ES-I3 (cell line): ENCODE measurements around the gene FFAR4.

ENCODE experiments used
- H3K36me3 ChIP-seq: 2 replicates; pipeline ENCODE4 v1.6.1; 2013; ENCODE audit warnings: mild to moderate bottlenecking, low read length, control low read depth, moderate library complexity; ENCODE audit not compliant: insufficient read depth
- H3K4me1 ChIP-seq: 2 replicates; pipeline ENCODE4 v1.6.1; 2013; ENCODE audit warnings: mild to moderate bottlenecking, control low read depth, low read length; ENCODE audit not compliant: insufficient read depth
- H3K9ac ChIP-seq: 2 replicates; pipeline ENCODE4 v1.6.1; 2013; ENCODE audit warnings: low read depth, mild to moderate bottlenecking, low read length, moderate library complexity
- H3K9me3 ChIP-seq: 2 replicates; pipeline ENCODE4 v1.6.1; 2013; ENCODE audit warnings: mild to moderate bottlenecking, low read length, moderate library complexity; ENCODE audit not compliant: control insufficient read depth, insufficient read depth

The FFAR4 gene

DNA sequence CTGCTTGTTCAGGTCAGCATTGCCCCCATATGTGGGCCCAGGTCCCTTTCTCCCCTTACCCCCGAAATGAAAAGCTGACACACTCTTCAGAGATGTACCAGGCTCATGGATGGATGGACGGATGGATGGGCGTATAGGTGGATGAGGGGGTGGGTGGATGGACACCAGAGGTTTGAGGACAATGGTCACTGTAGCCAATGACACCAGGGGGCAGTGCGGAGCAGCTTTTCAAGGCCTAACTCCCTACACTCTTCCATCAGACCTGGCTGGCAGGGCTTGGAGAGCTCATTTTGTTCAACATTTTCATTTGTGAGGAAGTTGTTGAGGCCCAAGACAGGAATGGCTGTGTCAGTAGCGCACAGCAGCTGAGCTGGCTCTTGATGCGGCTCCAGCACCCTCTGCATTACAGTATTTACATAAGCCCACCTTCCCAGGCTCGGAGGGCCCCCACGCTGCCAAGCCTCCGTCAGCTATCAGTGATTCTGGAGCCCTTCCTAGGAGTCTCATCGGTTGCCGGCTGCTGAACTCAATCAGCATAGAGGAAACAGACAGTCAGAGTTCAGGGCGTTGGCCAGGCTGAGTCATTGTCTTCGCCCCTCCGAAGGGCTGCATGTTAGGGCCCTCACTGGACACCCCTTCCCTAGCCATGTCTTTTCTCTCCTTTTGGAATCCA lies 11.6 kb upstream of the FFAR4 start:
- Histone ChIP-seq H3K36me3 (no peaks in the 10 kb centered on the region), H3K9ac (no peak overlapping the region; the same call in 1 of the 2 replicates)

DNA sequence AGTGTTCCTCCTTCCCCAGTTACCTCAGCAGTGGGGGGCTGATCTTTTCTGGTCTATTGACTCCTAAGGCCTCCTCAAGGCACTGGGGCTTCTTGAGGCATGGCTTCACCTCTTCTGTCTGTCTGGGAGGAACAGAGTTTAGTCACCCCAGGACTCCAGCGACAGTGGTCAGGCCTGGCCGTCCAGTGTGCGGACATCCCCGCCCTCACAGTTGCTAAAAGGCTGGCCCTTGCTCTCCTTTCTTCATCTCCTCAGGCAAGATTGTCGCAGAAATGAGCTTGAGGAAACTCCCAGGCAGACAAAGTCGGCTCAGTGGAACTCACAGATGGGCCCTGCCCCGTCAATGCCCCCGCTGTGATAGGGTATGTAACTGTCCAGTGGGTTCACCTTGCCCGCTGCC lies 7.0 kb upstream of the FFAR4 start:
- Histone ChIP-seq H3K36me3 (no peaks in the 10 kb centered on the region), H3K4me1 (no peaks in the 10 kb centered on the region), H3K9ac (no peak overlapping the region), H3K9me3 (no peaks in the 10 kb centered on the region)

More for the DNA sequence above, 11.6 kb upstream of the FFAR4 start:
- H3K9me3 ChIP-seq: no peaks in the 10 kb centered on the region
- no peaks in the 10 kb centered on the region for H3K4me1 ChIP-seq

DNA sequence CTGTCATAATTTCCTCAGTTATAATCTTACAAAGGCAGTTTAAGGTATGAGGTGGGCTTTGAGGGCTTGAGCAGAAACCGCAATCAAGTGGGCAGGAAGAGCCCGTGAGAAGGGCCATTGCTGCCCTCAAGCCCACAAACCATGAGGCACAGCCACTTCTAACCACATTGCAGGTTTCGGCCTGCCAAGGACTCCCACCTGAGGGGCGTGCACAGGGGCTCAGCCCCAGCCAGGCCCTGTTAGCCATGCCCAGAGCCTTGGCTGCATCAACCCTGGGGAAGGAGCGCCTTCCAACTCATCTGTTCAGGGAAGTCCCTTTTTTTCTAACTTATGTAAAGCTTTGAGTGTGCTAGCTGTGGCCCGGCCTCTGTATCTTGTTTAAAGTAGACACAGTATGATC lies 5.9 kb upstream of the FFAR4 start:
- H3K4me1 ChIP-seq: no peaks in the 10 kb centered on the region
- no peaks in the 10 kb centered on the region for H3K9me3 ChIP-seq
- no peaks in the 10 kb centered on the region for H3K36me3 ChIP-seq
- no peak overlapping the region for H3K9ac ChIP-seq

DNA sequence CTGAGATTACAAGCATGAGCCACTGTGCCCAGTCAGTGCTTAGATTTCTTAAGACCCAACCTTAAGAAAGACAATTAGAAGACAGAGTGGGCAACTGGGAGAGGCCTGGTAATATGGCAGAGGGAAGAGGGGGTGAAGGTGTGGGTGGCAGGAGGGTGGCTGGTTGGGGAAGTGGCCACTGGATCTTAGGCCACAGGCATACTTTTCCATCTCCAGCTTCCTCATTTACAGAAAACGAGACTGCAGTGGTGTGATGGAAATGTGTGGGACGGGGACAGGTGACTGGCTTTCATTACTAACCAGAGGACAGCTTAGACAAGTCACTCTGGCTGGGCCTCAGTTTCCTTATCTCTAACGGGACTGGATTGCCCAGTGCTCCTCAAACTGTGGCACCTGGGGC lies 1.0 kb upstream of the FFAR4 start:
- Histone ChIP-seq H3K36me3 (no peaks in the 10 kb centered on the region), H3K4me1 (no peaks in the 10 kb centered on the region), H3K9me3 (no peaks in the 10 kb centered on the region), H3K9ac (no peak overlapping the region)

DNA sequence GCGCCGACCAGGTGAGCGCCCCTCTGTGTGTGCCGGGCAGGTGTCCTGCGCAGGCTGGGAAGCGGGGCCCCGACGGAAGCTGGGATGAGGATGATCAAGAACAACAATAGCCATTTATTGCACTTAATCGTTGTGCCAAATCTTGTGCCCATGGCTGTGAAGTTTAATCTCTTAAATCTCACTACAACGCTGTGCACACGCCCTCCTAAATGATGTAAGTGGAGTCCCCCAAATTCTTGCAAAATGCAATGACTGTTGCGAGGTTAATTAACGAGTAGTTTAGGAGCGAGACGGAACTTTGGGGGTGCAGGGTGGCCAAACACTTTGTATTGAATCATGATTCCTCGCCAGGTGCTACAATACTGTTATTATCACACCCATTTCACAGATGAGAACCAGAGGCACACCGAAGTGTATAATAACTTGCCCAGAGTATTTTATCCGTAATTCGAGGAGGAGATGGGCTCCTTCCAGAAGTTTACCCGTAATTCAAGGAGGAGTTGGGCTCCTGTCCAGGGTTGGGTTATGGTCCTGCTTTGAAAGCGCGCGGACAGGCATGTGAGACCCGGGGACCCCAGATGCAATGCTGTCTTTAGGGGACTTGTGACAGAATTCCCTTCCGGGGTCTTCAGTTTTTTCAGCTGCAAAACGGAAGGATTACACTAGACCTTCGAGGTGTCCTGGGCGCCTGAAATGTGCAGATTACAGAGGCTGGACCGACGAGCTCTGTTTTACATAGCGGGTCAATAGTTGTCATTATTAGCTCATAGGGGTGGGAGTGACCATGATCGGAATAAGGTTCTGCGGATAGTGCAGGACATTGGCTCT lies 1.0 kb downstream of the FFAR4 start:
- Histone ChIP-seq H3K4me1 (no peaks in the 10 kb centered on the region), H3K9ac (peak overlapping the region; percentile 39; the same call in 1 of the 2 replicates), H3K36me3 (no peaks in the 10 kb centered on the region), H3K9me3 (no peaks in the 10 kb centered on the region)

DNA sequence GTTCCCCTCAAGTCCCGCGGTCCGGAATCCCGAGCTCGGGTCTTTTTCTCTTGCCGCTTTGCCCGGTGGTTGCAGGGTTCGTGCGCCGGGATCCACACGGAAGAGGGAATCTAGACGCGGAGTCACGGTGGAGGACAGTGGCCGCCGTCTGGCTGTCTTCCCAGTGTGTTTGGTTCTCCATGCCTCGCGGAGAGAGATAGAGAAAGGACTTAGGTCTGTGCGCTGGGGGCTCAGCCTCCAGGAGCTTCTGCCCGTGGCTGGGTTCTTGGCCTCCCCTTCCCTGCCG lies 1.6 kb downstream of the FFAR4 start:
- Histone ChIP-seq H3K9ac (peak overlapping the region; percentile 11; the same call in 1 of the 2 replicates), H3K36me3 (no peaks in the 10 kb centered on the region), H3K4me1 (no peaks in the 10 kb centered on the region), H3K9me3 (no peaks in the 10 kb centered on the region)

DNA sequence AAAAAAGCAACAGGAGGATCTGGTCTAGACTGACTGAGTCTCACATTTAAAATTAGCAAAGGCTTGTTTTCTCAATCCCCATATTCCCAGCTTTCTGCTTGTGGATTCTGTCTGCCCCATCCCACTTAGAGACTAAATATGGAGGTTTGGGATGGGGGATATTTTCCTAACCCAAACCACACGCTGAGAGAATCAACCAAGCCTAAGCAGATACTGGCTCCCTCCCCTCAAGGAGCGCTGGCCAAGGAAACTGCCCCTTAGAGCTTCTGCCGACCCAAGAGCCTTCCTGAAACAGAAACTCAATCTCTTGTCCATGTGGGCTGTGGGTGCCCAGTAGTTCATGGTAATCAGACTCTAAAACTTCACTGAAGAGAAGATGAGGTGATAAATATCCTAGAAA lies 3.9 kb downstream of the FFAR4 start:
- Histone ChIP-seq H3K9me3 (no peaks in the 10 kb centered on the region), H3K9ac (no peak overlapping the region), H3K4me1 (no peaks in the 10 kb centered on the region), H3K36me3 (no peaks in the 10 kb centered on the region)

DNA sequence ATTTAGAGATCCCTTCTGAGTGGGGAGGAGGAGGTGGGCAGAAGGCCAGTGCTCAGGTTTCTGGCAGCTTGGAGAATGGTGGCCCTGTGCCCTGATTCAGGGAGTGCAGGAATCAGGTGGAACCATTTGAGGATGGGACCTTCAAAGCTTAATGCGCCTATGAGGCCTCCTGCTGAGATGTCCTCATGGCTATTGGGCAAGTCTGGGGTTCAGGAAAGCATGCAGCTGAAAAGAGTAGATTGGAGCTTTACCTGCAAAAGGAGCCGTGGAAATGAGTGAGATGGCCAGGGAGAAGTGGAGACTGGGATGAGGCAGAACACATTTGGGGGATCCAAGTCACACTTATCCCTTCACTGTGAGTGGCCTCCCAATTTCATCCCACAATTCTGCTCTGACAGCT lies 6.1 kb downstream of the FFAR4 start:
- H3K9me3 ChIP-seq: no peaks in the 10 kb centered on the region

DNA sequence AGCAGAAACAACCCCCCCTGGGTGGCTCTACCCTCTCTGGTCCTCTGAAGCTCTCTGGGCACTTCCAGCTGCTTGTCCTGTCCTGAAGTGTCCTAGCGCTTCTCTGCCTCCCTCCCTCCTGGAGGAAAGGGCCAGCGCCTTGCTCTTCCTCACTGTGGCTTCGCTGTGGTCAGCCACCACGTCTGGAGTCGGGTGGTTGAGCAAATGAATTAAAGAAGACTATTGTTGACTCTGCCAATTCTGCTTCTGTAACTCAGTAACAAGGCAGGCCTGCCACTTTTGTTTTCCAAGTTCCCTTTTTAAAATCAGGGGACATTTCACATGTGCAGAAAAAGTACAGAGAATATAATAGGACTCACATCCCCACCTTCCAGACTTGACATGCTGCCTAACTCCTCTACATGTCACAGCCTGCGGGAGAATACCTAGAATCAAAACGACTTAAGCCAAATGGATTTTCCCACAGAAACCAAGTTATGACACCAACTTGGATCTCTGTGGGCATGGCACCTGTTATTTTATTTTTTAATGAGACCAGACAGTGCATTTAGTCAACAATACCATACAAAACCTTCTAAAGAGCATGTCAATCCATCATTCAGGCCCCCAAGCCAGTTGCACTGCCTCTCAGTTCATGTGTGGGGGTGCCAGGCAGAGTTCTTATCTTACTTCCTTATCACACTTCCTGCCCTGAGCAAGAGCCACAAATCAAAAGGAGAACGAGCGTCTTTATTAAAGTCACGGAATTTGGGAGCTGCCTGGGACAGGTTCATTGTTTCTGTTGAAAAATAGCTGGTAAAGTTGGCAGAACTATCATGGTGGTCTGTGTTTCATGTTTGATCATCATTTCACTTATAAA lies 6.8 kb downstream of the FFAR4 start:
- Histone ChIP-seq H3K9me3 (no peaks in the 10 kb centered on the region), H3K36me3 (no peaks in the 10 kb centered on the region), H3K9ac (no peak overlapping the region), H3K4me1 (no peaks in the 10 kb centered on the region)

More for the DNA sequence above, 6.1 kb downstream of the FFAR4 start:
- Histone ChIP-seq H3K36me3 (no peaks in the 10 kb centered on the region), H3K9ac (no peak overlapping the region), H3K4me1 (no peaks in the 10 kb centered on the region)

DNA sequence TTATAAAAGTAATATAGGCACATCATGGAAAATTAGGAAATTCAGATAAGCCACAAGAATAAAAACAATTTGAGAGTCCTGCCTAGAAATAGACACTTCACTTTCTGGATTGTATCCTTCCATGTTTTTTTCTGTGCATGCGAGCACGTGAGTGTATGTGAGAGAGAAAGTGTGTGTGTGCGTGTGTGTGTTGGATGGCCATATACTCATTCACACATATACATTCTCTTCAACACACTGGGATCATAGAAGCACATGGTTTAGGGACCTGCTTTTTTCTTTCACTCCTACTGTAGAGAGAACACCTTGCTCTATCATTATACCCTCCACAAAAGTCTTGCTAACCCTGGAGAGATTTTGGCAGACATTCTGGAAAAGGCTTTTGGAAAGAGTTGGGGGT lies 7.5 kb downstream of the FFAR4 start:
- Histone ChIP-seq H3K36me3 (no peaks in the 10 kb centered on the region), H3K9ac (no peak overlapping the region), H3K4me1 (no peaks in the 10 kb centered on the region), H3K9me3 (no peaks in the 10 kb centered on the region)

DNA sequence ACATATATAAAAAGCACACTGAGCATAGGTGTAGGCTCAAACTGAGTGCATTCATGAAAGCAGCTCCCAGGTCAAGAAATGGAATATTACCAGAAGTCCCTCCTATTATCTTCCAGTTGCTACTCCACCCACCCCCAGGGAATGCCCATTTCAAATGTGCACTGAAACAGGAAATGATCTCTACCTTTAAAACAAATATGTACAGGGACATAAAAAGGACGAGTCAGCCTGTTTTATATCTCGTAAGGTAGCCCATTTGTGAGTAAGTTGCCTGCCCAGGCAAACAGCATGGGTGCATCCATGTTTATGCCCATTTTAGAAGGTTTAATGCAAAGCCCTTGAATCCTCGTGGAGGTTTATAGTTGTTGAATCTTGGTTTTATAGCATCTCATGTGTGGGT lies 10.4 kb downstream of the FFAR4 start:
- Histone ChIP-seq H3K36me3 (no peaks in the 10 kb centered on the region), H3K9me3 (no peaks in the 10 kb centered on the region), H3K9ac (no peak overlapping the region), H3K4me1 (no peaks in the 10 kb centered on the region)

DNA sequence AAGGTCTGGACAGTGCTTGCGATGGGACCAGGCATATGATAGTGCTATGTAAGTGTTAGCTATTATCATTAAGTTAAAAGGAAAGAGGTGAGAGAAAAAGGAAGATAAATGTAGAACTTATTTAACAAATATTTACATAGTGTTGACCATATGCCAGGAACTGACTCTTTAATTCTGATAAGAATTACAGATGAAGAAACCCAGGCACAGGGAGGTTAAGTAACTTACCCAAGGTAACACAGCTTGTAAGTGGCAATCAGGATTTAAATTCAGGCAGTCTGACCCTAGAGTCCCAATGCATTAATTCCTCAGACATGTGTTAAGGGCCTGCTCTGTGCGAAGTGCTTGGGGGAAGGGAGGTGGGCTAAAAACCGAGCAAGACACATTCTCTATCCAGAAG lies 11.1 kb downstream of the FFAR4 start:
- Histone ChIP-seq H3K9me3 (no peaks in the 10 kb centered on the region), H3K4me1 (no peaks in the 10 kb centered on the region), H3K36me3 (no peaks in the 10 kb centered on the region), H3K9ac (no peak overlapping the region)

DNA sequence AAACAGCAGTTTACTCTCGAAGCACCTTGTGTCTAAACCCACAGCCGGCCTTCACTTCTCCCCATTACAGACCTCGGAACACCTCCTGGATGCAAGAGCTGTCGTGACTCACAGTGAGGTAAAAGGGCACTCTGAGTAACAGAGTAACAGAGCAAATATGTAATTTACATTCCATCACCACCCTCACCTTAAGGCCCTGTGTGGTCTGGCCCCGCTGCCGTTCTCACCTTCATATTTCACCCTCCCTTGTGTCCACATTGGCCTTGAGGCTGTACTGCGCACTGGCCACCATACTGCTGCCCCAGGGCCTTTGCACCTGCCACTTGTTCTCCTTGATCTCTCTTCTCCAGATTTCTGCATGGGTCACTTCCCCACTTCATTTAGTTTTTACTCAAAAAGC lies 12.6 kb downstream of the FFAR4 start:
- no peaks in the 10 kb centered on the region for H3K9me3 ChIP-seq
- no peak overlapping the region for H3K9ac ChIP-seq
- H3K36me3 ChIP-seq: no peaks in the 10 kb centered on the region
- H3K4me1 ChIP-seq: no peaks in the 10 kb centered on the region

DNA sequence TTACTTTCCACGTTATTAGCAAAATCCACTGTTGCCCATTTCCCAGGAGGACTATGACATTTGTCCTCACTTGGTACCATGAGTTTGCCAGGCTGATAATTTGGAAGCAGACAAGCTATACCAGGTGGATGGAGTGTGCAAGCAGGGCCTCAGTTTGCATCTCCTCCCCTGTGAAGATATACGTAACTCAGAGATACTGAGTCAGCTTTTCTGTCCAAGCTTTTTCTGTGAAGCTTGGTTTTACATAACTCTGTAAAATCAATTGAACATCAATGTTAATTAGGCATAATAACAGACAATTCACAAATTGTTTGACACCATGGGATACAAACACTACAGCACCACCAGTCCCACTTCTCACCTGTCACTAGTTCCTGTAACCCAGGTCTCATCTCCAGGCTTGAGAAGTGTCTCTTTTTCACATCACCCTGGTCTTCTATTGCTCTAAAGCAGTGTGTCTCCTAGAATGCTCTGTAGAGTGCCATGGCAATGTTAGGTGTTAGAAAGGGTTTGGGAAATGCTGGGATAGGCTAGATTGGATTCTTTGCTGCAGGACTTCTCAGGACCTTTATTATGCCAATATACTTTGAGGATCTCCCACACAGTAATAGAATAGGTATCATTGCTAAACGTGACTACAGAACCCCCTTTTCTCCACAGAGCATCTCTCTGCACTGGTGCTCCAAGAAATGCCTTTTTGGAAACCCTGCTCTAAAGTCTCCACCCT lies 13.7 kb downstream of the FFAR4 start:
- Histone ChIP-seq H3K9ac (no peak overlapping the region), H3K4me1 (no peaks in the 10 kb centered on the region), H3K9me3 (no peaks in the 10 kb centered on the region), H3K36me3 (no peaks in the 10 kb centered on the region)
